Activated T-cell treated with anti-CD3 and anti-CD28 coated beads, Interleukin-2, amount 50 U/mL, for 4 hours (primary cell): ENCODE data around the gene SPATA13. TPM values are rescaled to one million over a fixed set of nuclear protein-coding genes. Genes with fewer than 3 reads are reported as not detected.

Source experiments
- ATAC-seq, 2 donors: fragments of 200-7000 bp; cut with Tn5 transposase; one replicate each; pipeline ENCODE4 v1.10.0; 2021
- DNase-seq: peaks from one replicate; pipeline ENCODE4 v3.0.0-alpha.2; 2020
- H3K27me3 Mint-ChIP-seq: one replicate; pipeline ENCODE4 v1.8.0; 2021; ENCODE audit warnings: low read depth, mixed read lengths
- H3K36me3 Mint-ChIP-seq: one replicate; pipeline ENCODE4 v1.8.0; 2022; ENCODE audit warnings: mixed read lengths; ENCODE audit not compliant: insufficient read depth
- H3K4me1 Mint-ChIP-seq: one replicate; pipeline ENCODE4 v1.8.0; 2021; ENCODE audit warnings: low read depth, mixed read lengths
- H3K4me3 Mint-ChIP-seq: one replicate; pipeline ENCODE4 v1.8.0; 2021; ENCODE audit warnings: mild to moderate bottlenecking, moderate library complexity, mixed read lengths
- H3K9me3 Mint-ChIP-seq: one replicate; pipeline ENCODE4 v1.8.0; 2021; ENCODE audit warnings: mixed read lengths
- total RNA-seq, 3 donors: library from RNA; stranded (reverse); gene quantifications; one replicate each; pipeline ENCODE4 v1.2.1, GENCODE V29; 2021

Gene SPATA13
- total RNA-seq, 3 donors from 2014 or later, result 50.3 to 54.0 (median 52.8) TPM

GRCh38 chr13:24242100-24242499, 81.6 kb downstream of the SPATA13 start:
- H3K4me3 Mint-ChIP-seq, result no peak overlapping the region
- ATAC-seq (no peak), DNase-seq (no peak)
- H3K9me3 Mint-ChIP-seq, result no peaks in the 10 kb centered on the region
- no peaks in the 10 kb centered on the region for H3K36me3 Mint-ChIP-seq
- H3K27me3 Mint-ChIP-seq, result no peaks in the 10 kb centered on the region
- H3K4me1 Mint-ChIP-seq, result peaks cover 6% of the 10 kb centered on the region

- H3K27me3 Mint-ChIP-seq, result no peaks in the 10 kb centered on the region
- H3K4me3 Mint-ChIP-seq, result no peak overlapping the region
- H3K4me1 Mint-ChIP-seq, result peaks cover 6% of the 10 kb centered on the region
- H3K9me3 Mint-ChIP-seq, result no peaks in the 10 kb centered on the region
- H3K36me3 Mint-ChIP-seq, result no peaks in the 10 kb centered on the region
- DNase-seq (no peak), ATAC-seq (no peak)
These were observed 82.8 kb downstream of the SPATA13 start for GRCh38 chr13:24243302-24243701.

GRCh38 chr13:24244802-24245201, 84.3 kb downstream of the SPATA13 start:
- ATAC-seq (no peak), DNase-seq (no peak)
- Mint-ChIP-seq H3K27me3 (no peaks in the 10 kb centered on the region), H3K9me3 (no peaks in the 10 kb centered on the region), H3K4me3 (no peak overlapping the region), H3K4me1 (peaks cover 16% of the 10 kb centered on the region), H3K36me3 (no peaks in the 10 kb centered on the region)

GRCh38 chr13:24247016-24247415, 86.5 kb downstream of the SPATA13 start:
- no peak overlapping the region for H3K4me3 Mint-ChIP-seq
- H3K4me1 Mint-ChIP-seq, result peaks cover 31% of the 10 kb centered on the region

GRCh38 chr13:24249624-24250023, 89.1 kb downstream of the SPATA13 start:
- Mint-ChIP-seq H3K27me3 (no peaks in the 10 kb centered on the region), H3K9me3 (no peaks in the 10 kb centered on the region), H3K4me1 (peaks cover 57% of the 10 kb centered on the region), H3K36me3 (peaks cover 14% of the 10 kb centered on the region), H3K4me3 (peak overlapping the region; percentile 14)
- ATAC-seq, result no peak
- no peak for DNase-seq

More at GRCh38 chr13:24247016-24247415, 86.5 kb downstream of the SPATA13 start:
- Mint-ChIP-seq H3K36me3 (no peaks in the 10 kb centered on the region), H3K27me3 (no peaks in the 10 kb centered on the region), H3K9me3 (no peaks in the 10 kb centered on the region)
- ATAC-seq (no peak), DNase-seq (no peak)

- ATAC-seq (no peak), DNase-seq (no peak)
- no peaks in the 10 kb centered on the region for H3K9me3 Mint-ChIP-seq
- H3K36me3 Mint-ChIP-seq, result peaks cover 23% of the 10 kb centered on the region
- peaks cover 66% of the 10 kb centered on the region for H3K4me1 Mint-ChIP-seq
- H3K4me3 Mint-ChIP-seq, result peak overlapping the region; percentile 95
- H3K27me3 Mint-ChIP-seq, result no peaks in the 10 kb centered on the region
These were observed 90.0 kb downstream of the SPATA13 start for GRCh38 chr13:24250376-24251057.

GRCh38 chr13:24251525-24251924, 91.0 kb downstream of the SPATA13 start:
- Mint-ChIP-seq H3K4me3 (peak overlapping the region; percentile 95), H3K9me3 (no peaks in the 10 kb centered on the region), H3K36me3 (peaks cover 28% of the 10 kb centered on the region), H3K27me3 (no peaks in the 10 kb centered on the region), H3K4me1 (peaks cover 71% of the 10 kb centered on the region)
- ATAC-seq, result peak; percentile 90 to 92
- peak; percentile 71 for DNase-seq

GRCh38 chr13:24252136-24252535, 91.6 kb downstream of the SPATA13 start:
- peak overlapping the region; percentile 95 for H3K4me3 Mint-ChIP-seq
- H3K36me3 Mint-ChIP-seq, result peaks cover 34% of the 10 kb centered on the region
- H3K27me3 Mint-ChIP-seq, result no peaks in the 10 kb centered on the region
- H3K4me1 Mint-ChIP-seq, result peaks cover 74% of the 10 kb centered on the region
- DNase-seq, result peak; percentile 35
- no peaks in the 10 kb centered on the region for H3K9me3 Mint-ChIP-seq
- ATAC-seq, result peak; percentile 6 to 15

GRCh38 chr13:24253520-24254145, 93.1 kb downstream of the SPATA13 start:
- Mint-ChIP-seq H3K27me3 (no peaks in the 10 kb centered on the region), H3K4me3 (peak overlapping the region; percentile 95), H3K4me1 (peaks cover 84% of the 10 kb centered on the region), H3K36me3 (peaks cover 39% of the 10 kb centered on the region), H3K9me3 (no peaks in the 10 kb centered on the region)
- ATAC-seq (no peak), DNase-seq (no peak)

GRCh38 chr13:24254146-24254841, 93.8 kb downstream of the SPATA13 start:
- Mint-ChIP-seq H3K27me3 (no peaks in the 10 kb centered on the region), H3K9me3 (no peaks in the 10 kb centered on the region), H3K4me3 (peak overlapping the region; percentile 95), H3K36me3 (peaks cover 41% of the 10 kb centered on the region), H3K4me1 (peaks cover 87% of the 10 kb centered on the region)
- DNase-seq, result peak; percentile 50
- ATAC-seq, result peak; percentile 44 to 47

GRCh38 chr13:24257497-24257896, 97.0 kb downstream of the SPATA13 start:
- Mint-ChIP-seq H3K9me3 (no peaks in the 10 kb centered on the region), H3K4me3 (no peak overlapping the region), H3K36me3 (peaks cover 44% of the 10 kb centered on the region), H3K4me1 (peaks cover 89% of the 10 kb centered on the region), H3K27me3 (no peaks in the 10 kb centered on the region)
- no peak for ATAC-seq
- no peak for DNase-seq

- peak in 1 of 2 donors; percentile 24 for ATAC-seq
- Mint-ChIP-seq H3K27me3 (no peaks in the 10 kb centered on the region), H3K4me3 (peak overlapping the region; percentile 38), H3K9me3 (no peaks in the 10 kb centered on the region), H3K36me3 (peaks cover 20% of the 10 kb centered on the region), H3K4me1 (peaks cover 89% of the 10 kb centered on the region)
- DNase-seq, result no peak
These were observed 101.0 kb downstream of the SPATA13 start for GRCh38 chr13:24261566-24261965.

GRCh38 chr13:24263632-24264031, 103.1 kb downstream of the SPATA13 start:
- DNase-seq (no peak), ATAC-seq (no peak)

GRCh38 chr13:24264976-24265375, 104.5 kb downstream of the SPATA13 start:
- Mint-ChIP-seq H3K9me3 (no peaks in the 10 kb centered on the region), H3K4me3 (peak overlapping the region; percentile 71), H3K27me3 (no peaks in the 10 kb centered on the region), H3K36me3 (peaks cover 19% of the 10 kb centered on the region), H3K4me1 (peaks cover 92% of the 10 kb centered on the region)
- DNase-seq (peak; percentile 69), ATAC-seq (peak; percentile 98)

More at GRCh38 chr13:24263632-24264031, 103.1 kb downstream of the SPATA13 start:
- no peaks in the 10 kb centered on the region for H3K27me3 Mint-ChIP-seq
- peaks cover 22% of the 10 kb centered on the region for H3K36me3 Mint-ChIP-seq
- H3K4me1 Mint-ChIP-seq, result peaks cover 91% of the 10 kb centered on the region
- peak overlapping the region; percentile 71 for H3K4me3 Mint-ChIP-seq
- H3K9me3 Mint-ChIP-seq, result no peaks in the 10 kb centered on the region
